Stimulated activated naive CD8-positive, alpha-beta T cell treated with anti-CD3 and anti-CD28 coated beads, Interleukin-15, Interleukin-2, amounts not matched to agents 100 ng/mL and 50 ng/mL, for 24 hours (primary cell): ENCODE results near the gene DDIAS.

Source experiments
- H3K27ac Mint-ChIP-seq: one replicate; pipeline ENCODE4 v1.8.0; 2021; ENCODE audit warnings: mild to moderate bottlenecking, mixed read lengths
- H3K27me3 Mint-ChIP-seq: one replicate; pipeline ENCODE4 v1.8.0; 2021; ENCODE audit warnings: mixed read lengths
- H3K36me3 Mint-ChIP-seq: one replicate; pipeline ENCODE4 v1.8.0; 2021; ENCODE audit warnings: low read depth, mixed read lengths
- H3K4me1 Mint-ChIP-seq: one replicate; pipeline ENCODE4 v1.8.0; 2021; ENCODE audit warnings: low read depth, mixed read lengths
- H3K4me3 Mint-ChIP-seq: one replicate; pipeline ENCODE4 v1.8.0; 2021; ENCODE audit warnings: mild to moderate bottlenecking, mixed read lengths
- H3K9me3 Mint-ChIP-seq: one replicate; pipeline ENCODE4 v1.8.0; 2021; ENCODE audit warnings: mixed read lengths

DDIAS gene

DNA sequence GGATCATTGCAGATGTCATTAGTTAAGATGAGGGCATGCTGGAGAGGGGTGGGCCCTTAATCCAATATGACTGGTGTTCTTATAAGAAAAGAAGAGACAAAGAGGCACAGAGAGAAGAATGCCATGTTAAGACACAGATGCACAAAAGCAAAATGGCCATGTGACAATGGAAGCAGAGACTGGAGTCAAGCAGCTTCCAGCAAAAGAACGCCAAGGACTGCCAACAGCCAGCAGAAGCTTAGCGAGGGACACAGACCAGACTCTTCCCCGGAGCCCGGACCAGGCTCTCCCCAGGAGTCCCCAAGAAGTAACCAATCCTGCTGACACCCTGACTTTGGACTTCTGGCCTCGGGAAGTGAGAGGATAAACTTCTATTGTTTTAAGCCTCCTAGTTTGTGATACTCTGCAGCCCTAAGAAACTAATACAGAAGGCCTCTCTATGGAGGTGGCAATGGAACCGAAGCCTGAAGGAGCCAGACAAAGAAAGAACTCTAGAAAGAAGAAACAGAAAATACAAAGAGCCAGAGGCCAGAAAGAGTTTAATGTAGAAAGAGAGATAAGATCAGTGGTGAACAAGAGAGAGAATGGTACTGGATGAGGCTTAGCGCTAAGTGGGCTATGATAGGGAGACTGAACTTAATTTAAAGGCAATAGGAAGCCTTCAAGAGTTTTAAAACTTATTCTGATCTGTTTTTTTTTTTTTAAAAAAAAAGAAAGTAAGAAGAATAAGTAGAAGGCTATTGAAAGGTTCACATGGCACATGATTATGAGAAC is 29.0 kb upstream of the DDIAS start:
- peak overlapping the region; percentile 27 for H3K27ac Mint-ChIP-seq
- H3K4me1 Mint-ChIP-seq: peaks cover 34% of the 10 kb centered on the region
- no peaks in the 10 kb centered on the region for H3K27me3 Mint-ChIP-seq
- H3K4me3 Mint-ChIP-seq: no peak overlapping the region
- H3K9me3 Mint-ChIP-seq: peaks cover 6% of the 10 kb centered on the region
- peaks cover 10% of the 10 kb centered on the region for H3K36me3 Mint-ChIP-seq

DNA sequence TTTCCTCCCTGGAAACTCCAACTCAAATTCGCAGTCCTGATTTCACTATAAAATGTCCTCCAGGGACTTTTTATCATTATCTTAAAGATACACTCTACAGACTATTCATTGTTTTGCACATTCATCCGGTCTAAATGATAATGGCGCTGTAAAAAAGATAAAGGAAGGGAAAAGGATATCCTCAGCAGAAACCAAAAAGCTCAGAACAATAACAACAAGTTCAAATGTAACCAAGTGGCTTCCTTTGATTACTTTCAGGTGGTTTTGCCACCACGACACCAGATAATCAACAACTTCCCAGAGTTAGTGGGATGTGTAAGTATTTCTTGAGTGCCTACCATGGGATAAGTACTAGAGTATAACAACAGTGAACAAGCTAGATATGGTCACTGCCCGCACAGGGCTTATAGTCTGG is 27.6 kb upstream of the DDIAS start:
- no peaks in the 10 kb centered on the region for H3K27me3 Mint-ChIP-seq
- peaks cover 32% of the 10 kb centered on the region for H3K4me1 Mint-ChIP-seq
- peaks cover 6% of the 10 kb centered on the region for H3K9me3 Mint-ChIP-seq
- H3K27ac Mint-ChIP-seq: peak overlapping the region; percentile 78
- no peak overlapping the region for H3K4me3 Mint-ChIP-seq
- peaks cover 16% of the 10 kb centered on the region for H3K36me3 Mint-ChIP-seq

DNA sequence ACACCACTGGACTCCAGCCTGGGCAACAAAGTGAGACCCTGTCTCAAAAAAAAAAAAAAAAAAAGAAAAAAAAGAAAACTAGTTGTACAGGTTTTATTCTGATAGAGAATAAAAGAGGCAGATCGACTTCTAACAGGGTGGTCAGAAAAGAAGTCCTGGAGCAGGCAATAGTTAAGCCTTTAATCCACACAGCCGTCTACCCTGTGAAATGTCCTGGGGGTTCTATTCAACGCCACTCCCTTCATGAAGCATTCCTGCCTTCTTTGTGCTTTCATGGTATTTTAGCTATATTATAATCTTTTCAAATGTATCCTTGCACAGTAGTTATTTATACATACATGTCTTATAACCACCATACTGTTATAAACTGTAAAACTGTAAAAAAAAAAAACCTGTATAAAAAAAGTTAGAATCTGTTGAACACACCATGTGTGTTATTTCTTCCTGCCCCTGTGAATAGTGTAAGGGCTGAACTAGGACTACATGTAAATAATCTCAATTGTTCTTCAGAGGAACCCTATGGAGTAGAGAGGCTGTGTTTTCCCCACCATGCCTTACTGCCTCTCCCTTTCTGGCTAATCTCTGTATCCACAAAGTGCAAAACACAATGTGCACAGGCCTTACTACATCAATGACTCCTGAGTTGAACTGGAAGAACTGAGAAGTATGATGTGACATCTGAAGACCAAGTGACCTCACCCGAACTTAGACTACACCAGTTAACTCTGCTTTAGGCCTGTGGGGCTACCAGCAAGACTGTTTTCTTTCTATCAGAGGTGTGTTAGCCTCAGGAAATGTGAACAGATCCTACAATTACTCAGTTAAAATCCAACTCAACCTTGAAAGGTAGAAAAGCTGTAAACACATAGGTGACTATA is 26.7 kb upstream of the DDIAS start:
- H3K27ac Mint-ChIP-seq: no peak overlapping the region
- H3K9me3 Mint-ChIP-seq: peaks cover 10% of the 10 kb centered on the region
- peaks cover 21% of the 10 kb centered on the region for H3K36me3 Mint-ChIP-seq
- no peak overlapping the region for H3K4me3 Mint-ChIP-seq
- H3K27me3 Mint-ChIP-seq: no peaks in the 10 kb centered on the region
- peaks cover 32% of the 10 kb centered on the region for H3K4me1 Mint-ChIP-seq

DNA sequence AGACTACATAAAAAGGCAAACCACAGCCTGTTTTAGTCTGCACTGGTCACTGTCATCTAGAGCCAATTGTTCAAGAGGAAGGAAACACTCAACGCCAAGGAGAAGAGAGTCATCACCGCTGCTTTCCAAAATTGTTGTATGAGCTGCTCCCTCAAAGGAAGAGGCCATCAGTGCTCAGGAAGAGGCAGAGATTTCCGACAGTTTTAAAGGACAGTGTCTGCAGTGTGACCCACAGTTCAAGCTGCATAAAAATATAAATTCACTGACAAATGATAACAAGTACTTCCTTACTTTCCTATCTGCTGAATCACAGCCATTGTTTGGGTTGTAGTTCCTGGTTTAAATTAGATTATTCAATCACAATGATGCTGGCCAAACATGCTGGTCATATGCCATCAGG is 17.7 kb upstream of the DDIAS start:
- no peaks in the 10 kb centered on the region for H3K27me3 Mint-ChIP-seq
- no peaks in the 10 kb centered on the region for H3K4me1 Mint-ChIP-seq
- no peak overlapping the region for H3K4me3 Mint-ChIP-seq
- peaks cover 26% of the 10 kb centered on the region for H3K36me3 Mint-ChIP-seq
- no peak overlapping the region for H3K27ac Mint-ChIP-seq
- H3K9me3 Mint-ChIP-seq: peaks cover 4% of the 10 kb centered on the region

DNA sequence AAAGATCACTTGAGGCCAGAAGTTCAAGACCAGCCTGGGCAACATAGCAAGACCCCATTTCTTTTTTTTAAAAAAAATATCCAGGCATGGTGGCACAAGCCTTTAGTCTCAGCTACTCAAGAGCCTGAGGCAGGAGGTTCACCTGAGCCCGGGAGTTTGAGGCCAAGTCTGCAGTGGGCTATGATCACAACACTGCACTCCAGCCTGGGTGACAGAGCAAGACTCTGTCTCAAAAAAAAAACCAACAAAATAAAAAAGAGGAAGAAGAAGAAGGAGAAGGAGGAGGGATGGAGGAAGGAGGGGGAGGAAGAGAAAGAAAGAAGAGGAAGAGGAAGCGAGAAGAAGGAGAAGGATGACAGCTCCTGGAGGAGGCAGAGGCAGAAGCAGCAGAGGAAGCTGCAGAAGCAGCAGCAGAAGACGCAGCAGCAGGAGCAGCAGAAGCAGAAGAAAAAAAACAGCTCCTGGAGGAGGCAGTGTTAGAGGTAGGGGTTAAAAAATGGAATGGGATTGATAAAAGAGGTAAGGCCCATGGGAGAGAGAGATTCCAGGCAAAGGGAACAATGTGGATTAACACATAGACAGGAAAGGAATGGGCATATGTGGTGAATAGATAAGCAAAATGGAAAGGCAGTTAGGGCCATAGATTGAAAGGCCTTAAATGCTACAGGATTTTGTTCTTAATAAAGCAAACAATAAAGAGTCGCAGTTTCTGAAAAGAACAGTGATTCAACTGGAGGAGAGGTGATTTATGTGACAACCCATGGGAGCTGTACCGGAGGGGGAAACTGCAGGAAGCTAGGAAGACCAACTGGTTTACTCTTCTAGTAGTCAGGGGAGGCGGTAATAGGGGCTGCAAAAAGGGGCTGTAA is 12.2 kb upstream of the DDIAS start:
- Mint-ChIP-seq H3K4me1 (peaks cover 6% of the 10 kb centered on the region), H3K27me3 (no peaks in the 10 kb centered on the region), H3K27ac (no peak overlapping the region), H3K36me3 (peaks cover 5% of the 10 kb centered on the region), H3K4me3 (no peak overlapping the region), H3K9me3 (no peaks in the 10 kb centered on the region)

DNA sequence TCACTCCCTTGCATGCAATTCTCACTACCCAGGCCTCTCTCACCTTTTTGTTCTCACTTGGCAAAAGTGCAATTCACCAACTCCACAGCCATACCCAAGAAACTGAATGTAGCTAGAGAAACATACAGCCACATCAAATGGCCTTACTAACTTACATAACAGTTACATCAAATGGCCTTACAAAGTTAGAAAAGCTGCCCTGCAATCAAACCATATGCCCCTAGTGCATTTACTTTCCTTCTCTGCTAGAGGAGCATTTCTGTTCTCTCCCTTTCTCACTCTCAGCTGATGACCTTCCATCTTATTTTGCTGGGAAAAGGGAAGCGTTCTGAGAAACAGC is 11.6 kb upstream of the DDIAS start:
- no peaks in the 10 kb centered on the region for H3K27me3 Mint-ChIP-seq
- H3K4me1 Mint-ChIP-seq: peaks cover 6% of the 10 kb centered on the region
- peaks cover 5% of the 10 kb centered on the region for H3K36me3 Mint-ChIP-seq
- H3K4me3 Mint-ChIP-seq: no peak overlapping the region
- no peak overlapping the region for H3K27ac Mint-ChIP-seq
- H3K9me3 Mint-ChIP-seq: no peaks in the 10 kb centered on the region

DNA sequence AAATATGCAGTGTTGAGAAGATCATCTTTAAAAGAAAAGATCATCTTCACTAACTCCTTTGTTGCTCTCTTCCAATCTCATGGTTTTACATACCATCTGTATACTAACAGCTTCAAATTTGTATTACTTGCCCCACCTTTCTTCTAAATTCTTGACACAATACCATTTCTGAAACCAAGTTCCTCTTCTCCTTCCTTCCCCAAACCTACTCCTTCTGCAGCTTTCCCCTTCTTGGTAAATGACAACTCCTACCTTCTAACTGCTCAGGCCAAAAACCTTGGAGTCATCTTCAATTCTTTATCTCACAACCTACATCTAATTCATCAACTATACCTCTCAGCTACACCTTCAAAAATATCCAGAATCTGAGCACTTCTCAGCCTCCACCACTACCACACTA is 10.6 kb upstream of the DDIAS start:
- no peaks in the 10 kb centered on the region for H3K9me3 Mint-ChIP-seq
- no peak overlapping the region for H3K4me3 Mint-ChIP-seq
- no peaks in the 10 kb centered on the region for H3K27me3 Mint-ChIP-seq
- no peak overlapping the region for H3K27ac Mint-ChIP-seq
- peaks cover 15% of the 10 kb centered on the region for H3K4me1 Mint-ChIP-seq
- peaks cover 8% of the 10 kb centered on the region for H3K36me3 Mint-ChIP-seq

DNA sequence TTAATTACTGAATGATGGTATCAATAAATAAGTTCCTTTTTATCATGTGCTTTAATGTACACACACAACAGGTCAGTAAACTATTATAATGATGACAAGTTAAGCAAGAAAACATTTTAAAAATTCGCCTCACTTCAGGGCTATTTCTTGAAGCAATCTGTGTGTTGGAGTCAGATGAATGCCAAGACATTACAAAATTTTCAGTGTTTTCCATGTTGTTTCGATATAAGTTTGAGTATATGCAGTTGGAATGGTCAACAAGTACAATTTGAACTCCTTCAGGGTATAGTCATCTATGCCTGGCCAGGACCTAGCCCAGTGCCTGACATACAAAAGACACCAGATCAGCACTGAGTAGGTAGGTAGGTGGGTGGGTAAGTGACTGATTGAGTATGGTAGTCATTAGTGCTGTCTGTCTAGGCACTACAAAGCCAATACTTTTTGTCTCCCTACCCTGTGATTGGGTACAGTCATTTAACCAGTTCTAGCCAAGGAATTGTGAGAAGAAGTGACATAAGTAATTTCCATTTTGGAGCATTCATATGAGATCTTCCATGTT is 8.8 kb upstream of the DDIAS start:
- H3K27ac Mint-ChIP-seq: no peak overlapping the region

DNA sequence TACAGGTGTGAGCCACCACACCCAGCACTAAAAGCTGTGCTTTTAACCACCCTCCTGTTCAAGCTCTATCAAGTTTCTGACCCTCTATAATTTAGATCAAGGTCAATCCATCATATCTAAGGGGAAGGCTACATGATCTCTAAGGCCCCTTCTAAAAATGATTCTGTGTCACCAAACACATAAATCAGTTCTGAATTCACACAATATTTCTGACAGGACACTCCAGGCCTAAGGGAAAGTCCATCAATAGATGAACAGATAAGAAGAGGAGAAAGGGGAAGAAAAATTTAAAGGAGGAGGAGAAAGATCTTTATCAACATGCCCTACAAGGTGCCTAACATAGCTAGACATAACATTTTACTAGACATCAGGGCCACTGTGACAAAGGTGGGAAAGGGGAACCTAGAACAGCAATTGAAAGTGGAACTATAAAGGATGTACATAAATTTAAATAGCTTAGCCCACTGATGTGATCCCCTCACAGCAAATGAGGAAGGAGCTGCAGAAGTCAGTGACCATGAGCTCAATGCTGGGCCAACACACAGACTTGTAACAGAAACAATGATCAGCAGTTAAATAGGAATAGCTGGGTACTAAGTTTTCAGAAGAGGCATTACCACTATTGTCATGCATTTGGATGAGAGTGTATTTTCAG is 6.0 kb upstream of the DDIAS start:
- Mint-ChIP-seq H3K4me3 (no peak overlapping the region), H3K27me3 (no peaks in the 10 kb centered on the region), H3K9me3 (no peaks in the 10 kb centered on the region), H3K36me3 (peaks cover 9% of the 10 kb centered on the region), H3K27ac (peak overlapping the region; percentile 13), H3K4me1 (peaks cover 57% of the 10 kb centered on the region)

More for the DNA sequence above, 8.8 kb upstream of the DDIAS start:
- Mint-ChIP-seq H3K4me1 (peaks cover 31% of the 10 kb centered on the region), H3K27me3 (no peaks in the 10 kb centered on the region), H3K4me3 (no peak overlapping the region), H3K9me3 (no peaks in the 10 kb centered on the region), H3K36me3 (peaks cover 9% of the 10 kb centered on the region)

DNA sequence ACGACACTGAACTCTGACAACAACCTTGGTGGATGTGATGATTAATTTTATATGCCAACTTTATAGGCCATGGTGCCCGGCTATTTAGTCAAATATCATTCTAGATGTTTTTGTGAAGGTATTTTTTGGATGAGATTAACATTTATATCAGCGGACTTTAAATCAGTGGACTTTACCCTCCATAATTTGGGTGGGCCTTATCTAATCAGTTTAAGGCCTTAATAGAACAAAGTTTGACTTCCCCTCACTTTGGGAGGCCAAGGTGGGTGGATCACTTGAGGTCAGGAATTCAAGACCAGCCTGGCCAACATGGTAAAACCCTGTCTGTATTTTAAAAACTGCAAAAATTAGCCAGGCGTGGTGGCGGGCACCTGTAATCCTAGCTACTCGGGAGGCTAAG is 5.4 kb upstream of the DDIAS start:
- Mint-ChIP-seq H3K9me3 (no peaks in the 10 kb centered on the region), H3K36me3 (peaks cover 9% of the 10 kb centered on the region), H3K27me3 (no peaks in the 10 kb centered on the region), H3K4me1 (peaks cover 61% of the 10 kb centered on the region), H3K27ac (no peak overlapping the region), H3K4me3 (no peak overlapping the region)

DNA sequence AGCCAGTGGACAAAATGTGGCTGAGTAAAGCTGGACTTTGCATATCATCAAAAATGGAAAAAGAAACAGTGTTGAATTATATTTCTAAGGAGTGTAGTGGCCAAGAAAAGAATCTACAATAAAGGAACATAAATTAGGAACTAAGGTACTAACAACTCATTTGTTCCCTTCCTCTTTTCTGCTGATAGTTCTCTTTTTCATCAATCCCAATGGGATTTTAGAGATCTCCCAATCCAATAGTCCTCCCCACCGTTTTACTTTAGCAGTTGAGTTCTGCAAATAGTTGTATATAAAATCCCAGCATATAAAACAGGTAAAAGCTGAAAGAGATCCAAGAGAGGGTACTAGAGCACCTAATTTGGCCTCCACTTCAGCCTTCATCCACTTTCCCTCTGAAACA is 3.3 kb upstream of the DDIAS start:
- no peak overlapping the region for H3K27ac Mint-ChIP-seq
- H3K36me3 Mint-ChIP-seq: peaks cover 13% of the 10 kb centered on the region
- H3K9me3 Mint-ChIP-seq: no peaks in the 10 kb centered on the region
- peaks cover 72% of the 10 kb centered on the region for H3K4me1 Mint-ChIP-seq
- H3K4me3 Mint-ChIP-seq: peak overlapping the region; percentile 52
- H3K27me3 Mint-ChIP-seq: no peaks in the 10 kb centered on the region

DNA sequence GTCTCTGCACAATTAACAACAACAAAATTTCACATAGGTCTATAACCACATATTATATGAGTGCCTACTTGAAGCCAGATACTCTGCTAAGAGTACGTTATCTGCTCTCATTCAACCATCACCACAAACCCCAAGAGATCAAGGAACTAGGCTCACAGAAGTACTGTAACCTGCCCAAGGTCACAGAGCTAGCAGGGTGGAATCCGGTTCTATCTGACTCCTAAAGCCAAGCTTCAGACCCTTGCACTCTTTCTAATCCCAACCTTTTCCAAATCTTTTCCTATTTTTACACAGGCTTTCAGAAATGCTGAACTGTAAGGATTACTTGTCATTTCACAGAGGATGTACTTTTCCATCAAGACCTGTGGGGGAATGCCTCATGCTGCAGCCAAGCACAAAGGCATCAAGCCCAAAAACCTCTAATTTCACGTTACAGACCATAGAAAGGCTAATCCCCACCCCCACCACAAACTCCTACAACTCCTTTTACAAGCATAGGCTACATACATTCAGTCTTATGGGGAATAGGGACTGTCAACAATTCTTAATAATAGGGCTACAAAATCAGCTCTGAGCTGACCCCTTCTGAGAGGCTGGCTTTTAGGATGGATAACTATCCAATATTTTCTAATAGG is 2.2 kb upstream of the DDIAS start:
- Mint-ChIP-seq H3K27me3 (no peaks in the 10 kb centered on the region), H3K9me3 (no peaks in the 10 kb centered on the region), H3K27ac (peak overlapping the region; percentile 99), H3K4me3 (peak overlapping the region; percentile 97), H3K36me3 (peaks cover 17% of the 10 kb centered on the region), H3K4me1 (peaks cover 80% of the 10 kb centered on the region)

DNA sequence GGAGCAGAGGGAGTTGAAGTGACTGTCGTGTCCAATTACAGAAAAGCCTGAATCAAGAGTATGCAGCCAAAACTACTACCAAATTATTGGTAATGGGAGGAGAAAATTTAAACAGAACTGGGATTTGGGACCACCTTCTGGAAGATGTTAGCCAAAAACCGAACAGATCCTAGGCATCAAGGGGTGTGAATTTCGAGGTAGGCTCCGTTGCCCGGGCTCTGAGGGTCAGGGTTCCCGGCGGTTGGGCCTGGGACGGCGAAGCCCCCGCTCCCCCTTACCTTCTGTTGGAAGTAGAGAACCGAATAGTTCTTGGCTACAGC is 1.6 kb upstream of the DDIAS start:
- Mint-ChIP-seq H3K9me3 (no peaks in the 10 kb centered on the region), H3K27ac (peak overlapping the region; percentile 99), H3K27me3 (no peaks in the 10 kb centered on the region), H3K4me1 (peaks cover 81% of the 10 kb centered on the region), H3K36me3 (peaks cover 17% of the 10 kb centered on the region), H3K4me3 (peak overlapping the region; percentile 97)
